HG02759 (cell line): ENCODE measurements around the gene GRAMD2A.

Experiments
- ATAC-seq: cut with Tn5 transposase; IDR thresholded peaks from one replicate; pipeline ENCODE4 v1.9.1; 2021; ENCODE audit warnings: mild to moderate bottlenecking, moderate library complexity; ENCODE audit not compliant: unreplicated experiment

GRAMD2A gene

GRCh38 chr15:72197460-72198355, at the start of gene GRAMD2A:
GRAMD2A (minus strand) TSS chr15:72197787.
- ATAC-seq, result peak; percentile 49

GRCh38 chr15:72242775-72243370, 45.3 kb upstream of the GRAMD2A start:
- no peak for ATAC-seq

GRCh38 chr15:72239652-72240051, 42.1 kb upstream of the GRAMD2A start:
- no peak for ATAC-seq

- no peak for ATAC-seq
These were observed 41.0 kb upstream of the GRAMD2A start for GRCh38 chr15:72238586-72238985.

DNA sequence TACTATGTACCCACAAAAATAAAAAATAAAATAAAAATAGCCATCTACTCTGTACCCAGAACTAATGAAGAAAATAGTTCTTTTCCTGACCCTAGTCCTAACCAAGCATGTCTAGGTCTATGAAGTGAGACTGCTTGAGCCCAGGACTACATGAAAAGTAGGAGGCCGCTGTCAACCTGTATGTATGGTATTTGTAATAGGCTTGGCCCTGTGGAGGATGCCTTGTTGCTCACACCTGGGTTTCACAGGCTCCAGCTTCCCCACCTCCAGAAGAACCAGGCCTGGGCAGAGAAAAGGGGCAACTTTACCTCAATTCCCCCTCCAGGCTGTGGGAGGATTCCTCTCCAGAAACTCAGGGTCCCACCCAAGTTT, 40.3 kb upstream of the GRAMD2A start:
- peak; percentile 13 for ATAC-seq

DNA sequence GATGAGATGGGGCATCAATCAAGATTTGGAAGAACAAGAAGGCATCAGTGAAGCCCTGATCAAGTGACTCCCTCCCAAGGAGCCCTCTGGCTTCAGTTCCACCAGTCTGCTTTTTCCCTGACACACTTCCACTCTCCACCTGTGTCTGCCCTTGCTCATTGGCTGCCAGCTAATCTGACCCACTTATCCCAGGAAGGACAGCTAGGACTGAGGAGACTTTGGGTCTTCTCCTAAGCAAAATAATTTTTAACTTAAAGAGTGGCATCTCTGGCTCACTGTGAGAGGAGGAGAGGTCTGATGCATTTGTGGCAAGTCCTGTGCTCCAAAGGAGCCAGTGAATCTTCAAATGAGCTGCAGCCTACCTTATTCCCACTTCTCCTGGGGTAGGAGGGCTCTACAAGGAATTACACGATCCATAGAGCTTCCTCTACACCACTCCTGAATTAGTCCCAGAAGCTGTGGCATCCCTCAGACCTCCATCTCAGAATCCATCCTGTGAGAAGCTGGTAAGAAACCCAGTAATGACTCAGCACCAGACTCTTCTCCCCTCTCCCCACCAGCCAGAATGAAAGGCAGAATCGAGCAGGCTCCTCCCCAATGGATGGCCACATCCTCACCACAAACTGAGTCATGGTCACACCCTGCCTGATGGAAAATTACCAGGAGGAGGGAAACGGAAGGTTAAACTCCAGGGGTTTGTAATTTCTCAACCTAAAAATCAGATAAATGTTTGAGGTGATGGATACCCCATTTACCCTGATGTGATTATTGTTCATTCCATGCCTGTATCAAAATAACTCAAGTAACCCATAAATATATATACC, 39.7 kb upstream of the GRAMD2A start:
- peak; percentile 83 for ATAC-seq

DNA sequence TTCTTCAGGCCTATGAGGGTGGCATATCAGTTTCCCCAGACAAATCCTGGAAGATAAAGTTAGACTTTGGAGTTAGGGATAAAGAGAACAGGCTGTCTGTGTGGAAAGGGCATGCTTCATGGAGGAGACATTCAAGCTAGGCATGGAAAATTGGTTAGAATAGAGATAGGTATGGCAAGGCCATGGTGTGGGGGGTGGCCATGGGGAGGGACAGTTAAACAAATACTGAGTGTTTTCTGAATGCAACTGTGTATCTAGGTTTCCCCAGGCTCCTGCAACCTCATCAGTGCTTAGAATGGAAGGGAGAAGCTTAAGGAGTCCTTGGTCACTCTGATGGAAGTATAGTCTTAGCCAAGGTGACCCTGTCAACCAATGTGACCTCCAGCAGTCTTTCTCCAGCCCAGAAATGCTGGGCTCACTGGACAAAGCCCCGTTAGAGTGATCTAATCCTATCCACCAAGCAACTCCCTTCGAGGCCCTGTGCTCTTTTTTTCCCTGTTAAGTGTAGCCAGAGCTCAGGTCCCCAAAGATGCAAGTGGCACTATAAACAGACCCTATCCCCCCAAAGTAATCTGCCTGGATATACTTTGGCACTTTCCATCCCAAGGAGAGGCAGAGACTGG, 38.9 kb upstream of the GRAMD2A start:
- no peak for ATAC-seq

DNA sequence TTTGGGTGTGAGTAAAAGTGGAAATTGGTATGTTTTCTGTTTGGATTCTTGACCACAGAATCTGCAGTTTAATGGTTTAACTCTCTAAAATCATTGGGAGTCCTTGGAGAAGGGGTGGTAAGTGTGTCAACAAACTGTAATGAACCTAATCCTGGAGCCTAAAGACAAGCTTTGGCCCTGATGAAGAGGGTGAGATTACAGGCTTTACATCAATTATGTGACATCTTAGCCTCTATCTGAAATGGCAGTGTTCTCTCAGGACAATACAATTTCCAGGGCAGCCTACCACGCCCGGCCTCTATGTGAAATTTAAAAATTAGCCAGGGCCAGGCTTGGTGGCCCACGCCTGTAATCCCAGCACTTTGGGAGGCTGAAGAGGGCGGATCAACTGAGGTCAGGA, 37.7 kb upstream of the GRAMD2A start:
- ATAC-seq, result no peak

GRCh38 chr15:72233769-72234168, 36.2 kb upstream of the GRAMD2A start:
- no peak for ATAC-seq

GRCh38 chr15:72231833-72232478, 34.4 kb upstream of the GRAMD2A start:
- no peak for ATAC-seq

GRCh38 chr15:72231066-72231832, 33.7 kb upstream of the GRAMD2A start, which contains the start of gene PKM:
PKM (minus strand) TSS chr15:72231190; CDS start chr15:72219097, 12,093 bp downstream.
- ATAC-seq, result peak; percentile 44

GRCh38 chr15:72230197-72231065, 32.8 kb upstream of the GRAMD2A start:
- peak; percentile 14 for ATAC-seq

DNA sequence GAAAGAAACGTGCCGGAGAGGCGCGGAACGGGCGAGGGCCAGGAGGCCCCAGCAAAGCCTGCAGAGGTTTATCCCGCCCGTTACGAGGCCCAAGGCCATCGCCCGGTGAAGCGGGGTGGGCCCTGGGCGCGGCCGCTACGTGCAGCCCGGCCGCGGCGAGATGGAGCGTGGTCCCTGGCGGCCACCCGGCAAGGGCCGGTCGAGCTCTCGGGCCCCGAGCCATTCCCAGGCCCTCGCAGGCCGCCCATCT, 32.3 kb upstream of the GRAMD2A start:
- ATAC-seq, result no peak

DNA sequence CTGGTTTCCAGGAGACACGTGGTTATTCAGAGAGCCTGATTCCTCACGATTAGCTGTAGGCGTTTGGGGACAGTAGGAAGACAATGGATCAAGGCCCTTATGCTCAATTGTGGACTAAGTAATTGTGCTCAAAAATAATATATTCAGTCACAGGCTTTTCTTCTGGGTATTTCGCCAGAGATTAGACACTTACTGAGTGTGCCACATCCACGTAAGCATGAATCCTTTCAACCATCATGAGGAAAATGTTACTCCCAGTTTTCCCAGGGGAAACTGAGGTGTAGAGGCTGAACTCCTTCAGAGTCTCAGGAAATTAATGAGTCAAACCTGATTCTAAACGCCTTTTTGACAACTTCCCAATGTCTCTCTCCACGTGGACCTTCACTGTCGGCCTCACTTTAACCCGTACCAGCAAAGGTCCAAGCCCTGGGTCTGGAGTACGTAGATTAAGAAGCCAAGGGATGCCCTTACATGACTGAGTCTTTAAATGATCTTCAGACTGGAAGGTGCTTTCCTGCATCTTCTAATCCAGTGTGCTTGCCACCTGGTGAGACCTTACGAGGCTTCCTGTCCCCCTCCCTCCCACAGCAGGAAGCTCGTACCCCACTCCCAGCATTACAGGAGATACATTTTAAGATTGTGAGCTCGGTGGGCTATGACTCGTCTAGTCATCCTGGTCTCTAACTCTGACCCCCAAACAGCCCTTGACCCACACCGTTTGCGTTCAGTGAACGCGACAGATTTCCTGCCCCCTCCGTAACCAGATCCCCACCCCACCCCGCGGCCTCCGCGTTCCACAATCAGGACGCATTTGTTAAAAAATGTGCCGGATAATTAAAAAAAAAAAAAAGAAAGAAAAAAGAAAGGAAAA, 31.7 kb upstream of the GRAMD2A start:
- ATAC-seq, result no peak

- no peak for ATAC-seq
These were observed 30.1 kb upstream of the GRAMD2A start for GRCh38 chr15:72227720-72228119.

- ATAC-seq, result no peak
These were observed 29.6 kb upstream of the GRAMD2A start for GRCh38 chr15:72227192-72227586.

- no peak for ATAC-seq
These were observed 25.7 kb upstream of the GRAMD2A start for GRCh38 chr15:72223278-72223677.

DNA sequence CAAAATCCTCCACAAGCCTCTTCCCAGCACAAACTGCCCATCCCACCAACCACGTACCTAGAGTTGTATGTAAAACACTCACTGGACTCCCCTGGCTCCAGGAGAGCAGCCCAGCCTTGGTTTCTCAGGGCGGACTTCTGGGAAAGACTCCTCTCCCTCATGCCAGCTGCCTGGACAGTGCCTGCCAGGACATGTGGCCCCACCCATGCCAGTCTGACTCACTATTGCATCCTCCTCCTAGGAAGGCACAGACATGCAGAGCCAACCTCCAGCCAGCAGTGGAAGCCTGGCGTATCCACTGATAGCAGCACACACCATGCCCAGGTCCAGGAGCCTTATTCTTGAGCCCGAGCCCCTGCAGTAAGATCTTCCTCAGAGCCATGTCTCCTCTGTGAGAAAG, 24.8 kb upstream of the GRAMD2A start:
- ATAC-seq, result no peak
